Effector memory CD8-positive, alpha-beta T cell (primary cell): ENCODE measurements around the gene DLGAP4.
A peak's percentile ranks its signal among the peaks of the same experiment; 100 is the strongest.

ENCODE experiments used
- ATAC-seq: fragments of 150-1000 bp; cut with Tn5 transposase; replicated peaks from 2 replicates; pipeline ENCODE4 v1.10.0; 2021; ENCODE audit warnings: mild to moderate bottlenecking, moderate library complexity
- DNase-seq, 3 experiments: peaks; one replicate each; pipeline ENCODE4 v3.0.0; 2021
- H3K27ac Mint-ChIP-seq, 2 donors: one replicate each; pipeline ENCODE4 v1.8.0; 2022; ENCODE audit warnings: mild to moderate bottlenecking in 2 of 2, mixed read lengths in 2 of 2, moderate library complexity in 2 of 2
- H3K27me3 Mint-ChIP-seq, 2 donors: one replicate each; pipeline ENCODE4 v1.8.0; 2022; ENCODE audit warnings: mixed read lengths in 2 of 2
- H3K36me3 Mint-ChIP-seq: one replicate; pipeline ENCODE4 v1.8.0; 2022; ENCODE audit warnings: mild to moderate bottlenecking, moderate library complexity, mixed read lengths; ENCODE audit not compliant: insufficient read depth
- H3K4me1 Mint-ChIP-seq, 2 donors: one replicate each; pipeline ENCODE4 v1.8.0; 2022; ENCODE audit warnings: low read depth in 2 of 2, mixed read lengths in 2 of 2
- H3K4me3 Mint-ChIP-seq, 2 donors: one replicate each; pipeline ENCODE4 v1.8.0; 2022; ENCODE audit warnings: mild to moderate bottlenecking in 2 of 2, mixed read lengths in 2 of 2, moderate library complexity in 2 of 2
- H3K9me3 Mint-ChIP-seq, 2 donors: one replicate each; pipeline ENCODE4 v1.8.0; 2022; ENCODE audit warnings: mixed read lengths in 2 of 2
- total RNA-seq, 9 experiments: gene quantifications; one replicate each; lab custom pipeline; 2026; lab: John Stamatoyannopoulos, UW

The DLGAP4 gene
- total RNA-seq, result 18.8 to 56.1 (median 21.8) reads per million in 9 experiments

GRCh38 chr20:36305602-36306551 is at the start of gene DLGAP4:
TSS of gene DLGAP4 (plus strand) at chr20:36306339. CDS start at chr20:36431718, 125,379 bp downstream.
- no peak within 1 kb of the TSS for H3K27ac Mint-ChIP-seq
- peaks cover 0 to 5% of the 10 kb centered on the region in 2 donors for H3K4me1 Mint-ChIP-seq
- H3K27me3 Mint-ChIP-seq, result peaks cover 76 to 89% of the 10 kb centered on the region in 2 donors
- no peak for ATAC-seq
- H3K36me3 Mint-ChIP-seq, result peaks cover 3% of the 10 kb centered on the region
- no peaks in the 10 kb centered on the region for H3K9me3 Mint-ChIP-seq
- DNase-seq, result no peak
- peak within 1 kb of the TSS; percentile 64 to 72 for H3K4me3 Mint-ChIP-seq

- Mint-ChIP-seq H3K4me3 (no peak overlapping the region), H3K4me1 (no peaks in the 10 kb centered on the region), H3K27me3 (no peaks in the 10 kb centered on the region), H3K27ac (no peak overlapping the region), H3K9me3 (no peaks in the 10 kb centered on the region), H3K36me3 (peaks cover 27% of the 10 kb centered on the region)
- no peak for DNase-seq
- ATAC-seq, result no peak
Measured at GRCh38 chr20:36259177-36260061, 46.7 kb upstream of the DLGAP4 start.

- ATAC-seq, result no peak
- H3K36me3 Mint-ChIP-seq, result peaks cover 27% of the 10 kb centered on the region
- no peaks in the 10 kb centered on the region for H3K9me3 Mint-ChIP-seq
- DNase-seq, result no peak
- H3K4me1 Mint-ChIP-seq, result no peaks in the 10 kb centered on the region
- no peak overlapping the region for H3K27ac Mint-ChIP-seq
- H3K4me3 Mint-ChIP-seq, result no peak overlapping the region
- H3K27me3 Mint-ChIP-seq, result no peaks in the 10 kb centered on the region
Measured at GRCh38 chr20:36260316-36260715, 45.8 kb upstream of the DLGAP4 start.

GRCh38 chr20:36261389-36262105 is 44.6 kb upstream of the DLGAP4 start:
- DNase-seq, result no peak
- peaks cover 0 to 3% of the 10 kb centered on the region in 2 donors for H3K27me3 Mint-ChIP-seq
- no peak for ATAC-seq
- peak overlapping the region in 1 of 2 donors; percentile 41 for H3K27ac Mint-ChIP-seq
- no peaks in the 10 kb centered on the region for H3K4me1 Mint-ChIP-seq
- peaks cover 18% of the 10 kb centered on the region for H3K36me3 Mint-ChIP-seq
- no peak overlapping the region for H3K4me3 Mint-ChIP-seq
- no peaks in the 10 kb centered on the region for H3K9me3 Mint-ChIP-seq

GRCh38 chr20:36262440-36262839 is 43.7 kb upstream of the DLGAP4 start:
- Mint-ChIP-seq H3K36me3 (peaks cover 9% of the 10 kb centered on the region), H3K27me3 (peaks cover 0 to 8% of the 10 kb centered on the region in 2 donors), H3K4me3 (no peak overlapping the region), H3K27ac (no peak overlapping the region), H3K4me1 (no peaks in the 10 kb centered on the region), H3K9me3 (no peaks in the 10 kb centered on the region)
- no peak for ATAC-seq
- no peak for DNase-seq

- Mint-ChIP-seq H3K36me3 (no peaks in the 10 kb centered on the region), H3K4me3 (no peak overlapping the region), H3K27ac (no peak overlapping the region), H3K27me3 (peaks cover 0 to 8% of the 10 kb centered on the region in 2 donors), H3K9me3 (no peaks in the 10 kb centered on the region), H3K4me1 (no peaks in the 10 kb centered on the region)
- DNase-seq, result no peak
- no peak for ATAC-seq
Measured at GRCh38 chr20:36264426-36265246, 41.5 kb upstream of the DLGAP4 start.

- Mint-ChIP-seq H3K4me3 (no peak overlapping the region), H3K9me3 (no peaks in the 10 kb centered on the region), H3K36me3 (no peaks in the 10 kb centered on the region), H3K27me3 (peaks cover 0 to 12% of the 10 kb centered on the region in 2 donors), H3K4me1 (no peaks in the 10 kb centered on the region), H3K27ac (no peak overlapping the region)
- DNase-seq (no peak), ATAC-seq (no peak)
Measured at GRCh38 chr20:36266189-36266588, 40.0 kb upstream of the DLGAP4 start.

- Mint-ChIP-seq H3K4me1 (no peaks in the 10 kb centered on the region), H3K4me3 (no peak overlapping the region), H3K36me3 (no peaks in the 10 kb centered on the region), H3K27me3 (peaks cover 11 to 25% of the 10 kb centered on the region in 2 donors), H3K9me3 (no peaks in the 10 kb centered on the region), H3K27ac (no peak overlapping the region)
- ATAC-seq (no peak), DNase-seq (no peak)
Measured at GRCh38 chr20:36267605-36268381, 38.3 kb upstream of the DLGAP4 start.

GRCh38 chr20:36268440-36269342 is 37.4 kb upstream of the DLGAP4 start:
- H3K4me3 Mint-ChIP-seq, result no peak overlapping the region
- H3K36me3 Mint-ChIP-seq, result no peaks in the 10 kb centered on the region
- H3K27ac Mint-ChIP-seq, result no peak overlapping the region
- ATAC-seq (no peak), DNase-seq (no peak)
- no peaks in the 10 kb centered on the region for H3K4me1 Mint-ChIP-seq
- no peaks in the 10 kb centered on the region for H3K9me3 Mint-ChIP-seq
- H3K27me3 Mint-ChIP-seq, result peaks cover 12 to 34% of the 10 kb centered on the region in 2 donors

GRCh38 chr20:36269507-36269906 is 36.6 kb upstream of the DLGAP4 start:
- ATAC-seq, result no peak
- Mint-ChIP-seq H3K36me3 (no peaks in the 10 kb centered on the region), H3K9me3 (no peaks in the 10 kb centered on the region), H3K4me3 (no peak overlapping the region), H3K27ac (no peak overlapping the region), H3K4me1 (no peaks in the 10 kb centered on the region), H3K27me3 (peaks cover 18 to 42% of the 10 kb centered on the region in 2 donors)
- no peak for DNase-seq
